GM12801 (cell line): Measurements from ENCODE around the gene RPS21.

Source experiments
- TF ChIP-seq, protein P1 (sequence below): IDR thresholded peaks from one replicate; pipeline ENCODE4 v1.5.1; 2011; ENCODE audit warnings: control low read depth; ENCODE audit not compliant: insufficient read length; ENCODE audit errors: extremely low read depth

RPS21 gene

DNA sequence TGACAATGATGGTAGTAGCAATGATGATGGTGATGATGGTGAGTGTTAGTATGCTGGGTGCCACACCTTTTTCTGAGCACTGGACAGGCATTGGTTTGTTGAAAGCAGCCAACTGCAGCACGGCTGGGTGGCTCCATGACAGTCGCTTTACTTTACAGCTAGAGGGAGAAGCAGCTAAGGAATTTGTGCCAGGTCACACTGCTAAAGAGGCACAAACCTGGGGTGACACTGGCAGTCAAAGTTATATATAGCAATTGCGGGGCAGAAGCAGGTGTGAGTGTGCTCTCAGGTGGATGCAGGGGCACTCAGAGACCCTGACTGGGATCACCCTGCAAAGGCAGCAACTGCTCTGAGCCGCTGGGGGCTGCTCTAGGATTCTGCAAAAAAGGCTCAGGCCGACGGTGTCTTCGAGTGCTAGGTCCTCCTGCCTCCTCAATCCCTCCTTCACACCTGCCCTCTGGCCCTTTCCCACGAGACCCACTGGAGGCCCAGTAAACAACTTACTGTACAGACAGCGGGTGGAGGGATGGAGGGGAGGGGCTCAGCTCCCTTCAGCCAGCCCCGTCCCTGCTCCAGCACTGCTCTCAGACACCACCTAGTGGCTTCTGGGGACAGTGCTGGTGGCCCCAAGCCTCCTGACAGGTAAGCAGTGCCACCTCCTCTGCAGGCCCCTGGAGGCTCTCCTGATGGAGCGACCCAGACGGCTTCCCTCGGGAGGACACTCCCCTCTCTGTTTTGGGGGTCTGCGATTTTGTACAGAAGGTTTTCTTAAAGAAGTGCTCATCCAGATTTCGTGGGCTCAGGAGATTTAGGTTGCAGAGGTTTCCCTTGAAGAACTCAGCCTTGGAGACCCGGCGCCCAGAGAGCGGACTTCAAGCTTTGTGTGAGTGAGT lies 4.4 kb upstream of the RPS21 start:
- TF ChIP-seq, protein P1, sequence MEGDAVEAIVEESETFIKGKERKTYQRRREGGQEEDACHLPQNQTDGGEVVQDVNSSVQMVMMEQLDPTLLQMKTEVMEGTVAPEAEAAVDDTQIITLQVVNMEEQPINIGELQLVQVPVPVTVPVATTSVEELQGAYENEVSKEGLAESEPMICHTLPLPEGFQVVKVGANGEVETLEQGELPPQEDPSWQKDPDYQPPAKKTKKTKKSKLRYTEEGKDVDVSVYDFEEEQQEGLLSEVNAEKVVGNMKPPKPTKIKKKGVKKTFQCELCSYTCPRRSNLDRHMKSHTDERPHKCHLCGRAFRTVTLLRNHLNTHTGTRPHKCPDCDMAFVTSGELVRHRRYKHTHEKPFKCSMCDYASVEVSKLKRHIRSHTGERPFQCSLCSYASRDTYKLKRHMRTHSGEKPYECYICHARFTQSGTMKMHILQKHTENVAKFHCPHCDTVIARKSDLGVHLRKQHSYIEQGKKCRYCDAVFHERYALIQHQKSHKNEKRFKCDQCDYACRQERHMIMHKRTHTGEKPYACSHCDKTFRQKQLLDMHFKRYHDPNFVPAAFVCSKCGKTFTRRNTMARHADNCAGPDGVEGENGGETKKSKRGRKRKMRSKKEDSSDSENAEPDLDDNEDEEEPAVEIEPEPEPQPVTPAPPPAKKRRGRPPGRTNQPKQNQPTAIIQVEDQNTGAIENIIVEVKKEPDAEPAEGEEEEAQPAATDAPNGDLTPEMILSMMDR, result peak; percentile 9

DNA sequence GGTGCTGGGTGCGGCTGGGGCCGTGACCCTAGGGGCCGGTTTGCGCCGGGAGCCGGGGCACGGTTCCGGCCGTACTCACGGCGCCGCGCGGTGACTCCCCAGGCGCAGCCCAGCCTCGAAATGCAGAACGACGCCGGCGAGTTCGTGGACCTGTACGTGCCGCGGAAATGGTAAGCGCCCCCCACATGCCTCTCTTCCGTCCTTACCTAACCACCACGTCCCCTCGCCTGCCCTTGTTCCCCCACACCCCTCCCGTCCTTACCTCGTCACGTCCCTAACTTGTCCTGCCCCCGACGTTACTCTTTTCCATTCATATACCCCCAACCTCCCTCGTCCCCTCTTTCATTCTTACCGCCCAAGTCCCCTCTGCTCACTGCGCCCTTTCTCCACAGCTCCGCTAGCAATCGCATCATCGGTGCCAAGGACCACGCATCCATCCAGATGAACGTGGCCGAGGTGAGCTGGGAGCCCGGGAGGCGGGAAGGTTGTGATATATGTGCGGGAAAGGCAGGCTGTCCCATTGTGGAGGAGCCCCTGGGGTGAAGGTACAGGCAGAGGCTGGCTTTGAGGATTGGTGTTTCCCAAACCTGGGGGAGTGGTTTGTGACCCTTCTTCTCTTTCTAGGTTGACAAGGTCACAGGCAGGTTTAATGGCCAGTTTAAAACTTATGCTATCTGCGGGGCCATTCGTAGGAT lies 463 bp downstream of the RPS21 start:
- TF ChIP-seq, protein P1, result no peak

DNA sequence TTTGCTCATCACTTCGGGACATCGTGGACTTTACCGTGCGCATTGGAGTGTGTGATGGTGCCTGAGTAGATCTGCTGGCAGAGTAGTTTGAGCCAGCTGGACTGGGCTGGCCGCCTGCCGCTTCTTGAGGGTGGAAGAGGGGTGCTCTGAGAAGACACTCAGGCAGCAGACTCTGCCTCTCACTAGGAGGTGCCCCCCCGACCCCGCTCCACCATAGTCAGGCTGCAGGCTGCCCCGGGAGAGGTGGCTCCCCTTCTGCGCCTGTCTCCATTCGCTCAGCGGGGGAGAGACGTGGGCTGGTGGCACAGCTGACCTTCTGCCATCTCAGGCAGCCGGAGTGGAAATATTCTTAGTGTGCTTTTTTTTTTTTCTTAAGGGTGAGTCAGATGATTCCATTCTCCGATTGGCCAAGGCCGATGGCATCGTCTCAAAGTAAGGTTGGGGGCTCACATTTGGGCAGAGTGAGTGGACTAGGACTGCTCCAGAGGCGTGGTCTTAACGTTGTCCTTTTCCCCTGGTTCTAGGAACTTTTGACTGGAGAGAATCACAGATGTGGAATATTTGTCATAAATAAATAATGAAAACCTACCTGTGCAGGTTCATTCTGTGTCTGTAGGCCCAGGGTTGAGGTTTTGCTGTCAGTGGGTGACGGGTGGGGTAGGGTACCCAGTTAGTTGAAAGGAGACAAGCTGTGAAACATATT lies 1.2 kb downstream of the RPS21 start:
- TF ChIP-seq, protein P1, result no peak

DNA sequence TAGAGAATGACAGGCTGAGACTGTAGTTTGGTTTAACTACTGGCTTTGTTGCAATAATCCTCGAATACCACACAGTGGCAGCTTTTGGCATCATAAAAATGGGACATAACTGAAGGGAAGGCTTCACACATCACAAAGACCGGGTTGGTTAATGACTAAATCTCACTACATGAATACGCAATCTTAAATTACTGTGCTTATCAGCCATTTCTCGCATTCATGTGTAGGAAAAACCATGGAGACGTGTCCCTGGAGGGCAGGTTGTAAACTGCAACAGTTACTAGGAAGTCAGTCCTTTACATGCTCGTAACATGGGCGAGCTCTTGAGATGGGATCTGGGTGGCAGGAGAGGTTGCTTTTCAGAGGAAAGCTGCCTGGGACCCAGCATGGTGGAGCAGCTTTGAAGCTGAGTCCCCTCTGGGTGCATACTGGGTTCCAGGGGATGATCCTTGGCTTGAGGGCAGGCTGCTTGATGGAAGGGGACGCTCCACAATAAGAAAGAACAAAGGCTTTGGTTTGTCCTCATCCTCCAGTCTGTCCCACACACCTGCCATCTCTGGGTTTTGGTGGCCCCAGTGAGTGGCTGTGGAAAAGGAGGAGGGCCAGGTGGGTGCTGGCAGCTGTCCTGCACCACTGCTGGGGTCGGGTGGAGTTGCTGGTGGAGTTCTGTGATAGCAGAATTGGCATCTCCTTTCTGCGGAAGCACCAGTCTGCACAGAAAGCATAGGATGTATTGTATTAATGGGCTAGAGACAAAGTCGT lies 2.1 kb downstream of the RPS21 start:
- TF ChIP-seq, protein P1, result no peak

DNA sequence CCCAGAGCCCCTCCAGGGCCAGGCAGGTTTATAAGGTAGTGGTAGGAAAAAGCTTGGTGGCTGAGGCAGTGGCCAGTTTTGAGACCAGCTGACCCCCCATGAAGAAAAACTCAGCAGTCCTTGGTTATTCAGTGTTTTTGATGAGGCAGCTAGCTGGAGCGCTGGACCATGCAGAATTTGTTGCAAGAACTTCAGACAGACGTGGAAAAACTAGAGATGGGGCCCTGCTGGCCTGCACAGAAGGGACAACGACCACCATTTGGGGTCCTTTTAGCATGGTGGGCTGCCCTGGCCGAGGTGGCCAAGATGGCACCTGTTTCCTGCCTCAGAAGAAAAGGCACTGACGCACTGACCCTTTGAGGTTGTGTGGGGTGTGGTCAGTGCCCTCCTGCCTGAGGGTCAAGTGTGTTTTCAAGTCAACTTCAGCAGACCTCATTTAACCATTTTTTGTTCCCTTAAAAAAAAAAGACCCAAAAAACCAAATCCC lies 2.7 kb downstream of the RPS21 start:
- TF ChIP-seq, protein P1, result no peak

DNA sequence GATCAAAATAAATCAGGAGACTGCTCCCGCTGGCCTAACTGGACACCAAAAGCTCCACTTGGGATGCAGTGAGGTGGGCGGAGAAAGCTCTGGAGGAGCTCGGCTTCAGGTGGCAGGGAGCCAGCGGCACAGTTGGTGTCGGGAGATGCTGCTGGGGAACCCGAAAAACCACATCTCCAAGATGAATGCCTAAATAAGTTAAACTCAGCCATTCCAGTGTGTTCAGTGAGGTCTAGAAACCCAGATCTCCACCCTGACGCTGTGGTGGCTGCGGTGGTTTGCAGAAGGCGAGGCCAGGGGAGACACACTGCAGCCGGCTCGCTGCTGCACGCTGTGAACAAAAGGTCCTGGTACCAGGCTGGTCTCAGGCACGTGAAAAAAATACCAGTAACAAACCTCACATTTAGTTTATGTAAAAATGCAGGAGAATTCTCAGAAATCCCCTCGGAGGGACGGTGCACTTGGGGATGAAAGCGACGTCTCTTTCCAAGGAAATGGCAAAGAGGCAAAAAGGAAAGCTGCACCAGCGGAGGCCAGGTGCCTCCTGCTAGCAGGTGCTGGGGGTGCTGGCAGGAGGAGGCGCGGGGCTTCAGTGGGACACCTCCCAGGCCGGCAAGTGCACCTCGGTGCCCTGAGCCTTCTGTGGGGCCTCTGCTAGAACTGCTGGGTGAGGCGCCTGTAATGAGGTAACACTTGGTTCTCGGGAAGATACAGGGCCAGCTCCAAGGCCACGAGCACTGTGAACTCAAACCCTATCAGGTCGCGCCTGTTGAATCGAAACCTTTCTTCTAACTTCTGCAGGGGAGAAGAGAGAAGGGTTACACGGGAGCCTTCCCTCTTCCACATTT lies 3.6 kb downstream of the RPS21 start:
- TF ChIP-seq, protein P1, result no peak
